Stimulated activated CD8-positive, alpha-beta memory T cell treated with anti-CD3 and anti-CD28 coated beads, Interleukin-12 subunit alpha, Interleukin-12 subunit beta, amount 100 ng/mL, for 1 hour (primary cell): ENCODE measurements around the gene PTPRE.

ENCODE experiments used
- DNase-seq: peaks from one replicate; pipeline ENCODE4 v3.0.0-alpha.2; 2020; ENCODE audit warnings: low read depth

Gene PTPRE

DNA sequence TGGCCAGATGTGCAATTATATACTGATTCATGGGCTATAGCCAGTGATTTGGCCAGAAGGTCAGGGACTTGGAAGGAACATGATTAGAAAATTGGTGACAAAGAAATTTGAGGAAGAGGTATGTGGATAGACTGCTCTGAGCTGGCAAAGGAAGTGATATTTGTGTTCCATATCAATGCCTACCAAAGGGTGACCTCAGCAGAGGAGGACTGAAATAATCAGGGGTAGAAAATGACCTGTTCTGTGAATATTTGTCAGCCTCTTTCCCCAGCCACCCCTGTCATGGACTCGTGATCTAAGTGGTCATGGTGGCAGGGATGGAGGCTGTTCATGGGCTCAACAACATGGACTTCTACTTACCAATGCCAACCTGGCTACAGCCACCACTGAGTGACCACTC lies 47.0 kb downstream of the PTPRE start:
- DNase-seq: no peak

GRCh38 chr10:127959428-127959827 lies 52.5 kb downstream of the PTPRE start:
- DNase-seq: no peak

DNA sequence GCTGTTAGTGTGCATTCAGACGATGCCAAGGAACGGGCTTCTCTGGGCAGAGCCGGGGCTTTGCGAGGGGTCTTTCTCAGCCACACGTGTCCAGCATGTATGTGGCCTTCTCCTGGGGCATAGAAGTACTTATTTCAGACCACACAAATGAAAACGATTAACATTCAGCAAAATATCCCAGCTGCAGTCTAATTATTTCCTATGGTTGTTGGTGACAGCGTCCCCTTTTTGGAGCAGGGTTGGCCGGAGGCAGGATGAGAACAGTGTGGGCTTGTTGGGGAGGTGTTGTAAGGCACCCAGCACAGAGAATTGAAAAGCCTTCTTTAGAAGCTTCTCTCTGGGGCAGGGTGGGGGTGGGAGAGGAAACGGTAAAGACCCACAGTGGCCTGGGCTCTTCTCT lies 54.2 kb downstream of the PTPRE start:
- no peak for DNase-seq

DNA sequence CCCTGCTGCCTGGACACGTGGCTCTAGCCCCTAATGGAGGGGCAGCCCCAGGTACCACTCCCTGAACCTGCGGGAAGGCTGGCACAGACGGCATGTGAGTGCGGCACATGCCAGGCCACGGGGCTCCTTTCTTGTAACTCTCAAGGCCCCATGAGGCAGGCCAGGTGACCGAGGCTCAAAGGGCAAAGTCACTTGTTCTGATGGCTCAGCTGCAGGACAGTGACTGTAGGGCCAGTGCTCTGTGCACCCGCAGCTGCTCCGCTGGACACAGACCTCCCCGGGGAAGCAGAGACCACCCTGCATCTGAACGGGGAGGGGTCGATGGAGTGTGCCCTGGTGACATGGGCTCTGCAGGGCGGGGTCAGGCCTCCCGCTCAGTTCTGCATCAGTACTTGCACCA lies 55.3 kb downstream of the PTPRE start:
- DNase-seq: no peak

DNA sequence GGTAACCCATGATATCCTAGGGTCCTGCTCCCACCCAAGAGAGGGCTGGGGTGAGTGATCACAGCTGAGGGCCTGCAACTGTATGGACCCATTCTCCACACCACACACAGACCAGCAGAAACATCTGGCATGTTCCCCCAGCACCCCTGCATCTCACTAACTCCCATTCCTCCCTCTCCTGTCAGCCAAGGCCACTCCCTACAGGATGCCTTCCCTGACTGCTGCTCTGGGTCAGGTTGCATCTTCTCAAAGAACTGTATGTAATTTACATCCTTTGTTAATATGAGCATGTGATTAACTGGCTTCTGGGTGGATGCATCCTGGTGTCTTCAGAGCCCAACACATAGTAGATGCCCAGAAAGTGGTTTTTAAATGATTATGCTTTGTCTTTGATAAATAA lies 56.2 kb downstream of the PTPRE start:
- DNase-seq: no peak

DNA sequence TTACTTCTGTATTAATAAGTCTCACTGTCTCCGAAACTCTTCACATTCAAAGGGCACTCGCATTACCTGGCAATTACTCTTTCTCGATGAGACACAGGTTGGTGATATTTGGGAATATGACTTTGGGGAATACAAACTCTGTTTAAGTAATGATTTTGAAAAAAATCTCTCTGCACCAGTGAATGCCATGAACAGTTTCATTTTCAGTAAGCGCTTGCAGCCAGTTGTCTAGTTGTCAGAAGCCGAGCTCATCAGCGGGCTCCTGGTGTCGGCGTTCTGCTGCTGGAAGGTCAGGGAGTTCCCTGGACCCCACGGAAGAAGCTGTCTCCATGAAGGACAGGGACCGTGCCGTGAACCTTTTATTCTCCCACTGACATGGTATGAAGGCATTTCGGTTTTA lies 57.7 kb downstream of the PTPRE start:
- no peak for DNase-seq

GRCh38 chr10:127966875-127967274 lies 60.0 kb downstream of the PTPRE start:
- DNase-seq: no peak

- no peak for DNase-seq
Observed at GRCh38 chr10:127968027-127968441, 61.1 kb downstream of the PTPRE start.

DNA sequence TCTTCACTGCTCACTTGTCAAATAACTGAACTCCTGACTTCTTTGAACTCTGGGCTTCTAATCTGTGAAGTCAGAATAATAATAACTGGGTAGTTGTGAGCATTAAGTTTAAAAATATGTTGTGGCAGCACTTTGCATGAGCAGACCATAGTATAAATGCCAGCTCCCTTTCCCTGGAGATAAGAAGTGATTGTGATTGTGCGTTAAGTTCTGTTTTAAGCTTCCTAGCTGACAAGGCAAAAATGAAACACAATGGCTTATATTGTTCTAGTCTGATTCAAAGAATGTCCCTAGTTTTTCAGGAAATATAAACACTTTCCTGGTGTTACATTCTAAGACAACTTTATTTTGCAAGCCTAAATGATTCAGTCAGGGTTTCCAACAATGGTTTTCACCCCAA lies 61.8 kb downstream of the PTPRE start:
- no peak for DNase-seq

GRCh38 chr10:127971101-127971946 lies 64.4 kb downstream of the PTPRE start:
- no peak for DNase-seq

GRCh38 chr10:127971963-127972615 lies 65.2 kb downstream of the PTPRE start:
- no peak for DNase-seq

- DNase-seq: no peak
Observed at GRCh38 chr10:127972751-127973357, 66.0 kb downstream of the PTPRE start.

GRCh38 chr10:127973791-127974311 lies 66.9 kb downstream of the PTPRE start:
- no peak for DNase-seq

GRCh38 chr10:127974911-127975310 lies 68.0 kb downstream of the PTPRE start:
- no peak for DNase-seq

GRCh38 chr10:127976286-127976685 lies 69.4 kb downstream of the PTPRE start:
- no peak for DNase-seq

DNA sequence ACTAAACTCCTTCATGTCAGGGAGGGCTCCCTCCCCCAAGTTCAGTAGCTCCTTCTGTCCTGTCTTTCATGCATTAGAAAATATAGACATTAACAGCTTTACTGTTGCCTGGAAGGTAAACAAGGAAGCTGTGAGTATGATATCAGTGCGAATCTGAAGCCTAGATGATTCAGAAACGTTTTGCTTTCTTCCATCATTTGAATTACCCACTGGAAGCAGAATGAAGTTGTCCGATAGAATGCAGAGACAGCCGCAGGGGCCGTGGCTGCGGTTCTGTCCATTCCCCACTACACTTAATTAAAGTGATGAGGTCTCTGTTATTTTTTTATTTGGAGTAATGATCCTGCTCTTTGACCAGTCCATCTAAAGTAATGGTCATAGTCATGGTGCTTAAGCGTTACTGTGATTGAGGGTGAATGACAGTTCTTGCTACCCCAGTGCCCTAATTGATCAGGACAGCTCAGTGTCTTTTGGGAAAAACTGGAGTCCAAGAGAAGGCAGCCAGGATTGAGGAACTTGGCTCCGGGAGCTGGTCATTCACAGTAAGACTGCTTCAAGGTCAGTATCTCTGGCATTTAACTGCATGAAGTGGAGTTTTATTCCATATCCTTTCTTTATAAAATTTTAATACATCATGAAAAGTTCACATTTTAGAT lies 69.9 kb downstream of the PTPRE start:
- DNase-seq: no peak

DNA sequence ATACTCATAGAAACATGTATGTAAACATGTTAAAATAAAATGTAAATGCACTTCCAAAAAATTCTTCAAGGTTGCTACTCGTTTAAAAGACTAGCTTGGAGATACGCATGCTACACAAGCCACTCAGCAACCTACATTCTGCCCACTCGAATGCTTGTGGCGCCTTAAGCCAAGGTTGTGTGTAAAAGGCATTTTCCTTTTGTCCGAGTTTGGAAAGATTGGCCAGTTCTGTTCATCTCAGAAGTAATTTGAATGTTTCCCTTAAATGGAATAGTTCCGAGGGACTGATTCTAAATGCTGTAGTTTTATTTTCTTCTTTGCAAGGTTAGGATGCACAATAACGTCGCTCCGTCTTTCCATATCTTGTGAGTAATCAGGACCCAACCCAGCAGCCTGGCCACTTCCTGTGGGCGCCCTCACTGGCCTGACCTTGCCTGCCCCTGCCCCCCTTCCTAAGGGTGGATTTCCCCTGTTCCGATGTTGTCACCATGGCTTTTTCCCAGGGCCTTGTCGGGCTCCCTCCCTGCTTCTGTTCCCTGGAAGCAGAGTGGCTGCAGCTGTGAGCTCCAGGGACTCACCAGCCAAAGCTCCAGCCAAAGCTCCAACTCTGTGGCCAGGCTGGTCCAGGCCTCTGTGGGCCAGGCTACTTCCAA lies 70.6 kb downstream of the PTPRE start:
- DNase-seq: no peak

DNA sequence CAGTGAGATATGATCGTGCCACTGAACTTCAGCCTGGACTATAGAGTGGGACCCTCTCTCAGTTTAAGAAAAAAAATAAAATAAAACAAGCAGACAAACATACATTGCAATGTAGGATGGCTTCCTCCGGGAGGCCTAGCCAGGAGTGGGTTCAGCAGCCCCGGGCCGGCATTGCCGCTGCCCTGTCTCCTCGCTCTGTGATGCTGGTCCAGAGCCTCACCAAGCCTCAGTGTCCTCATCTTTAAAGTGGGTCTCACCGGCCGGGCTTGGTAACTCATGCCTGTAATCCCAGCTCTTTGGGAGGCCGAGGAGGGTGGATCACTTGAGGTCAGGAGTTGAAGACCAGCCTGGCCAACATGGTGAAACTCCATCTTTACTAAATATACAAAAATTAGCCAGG lies 71.6 kb downstream of the PTPRE start:
- DNase-seq: no peak

GRCh38 chr10:127979045-127979444 lies 72.1 kb downstream of the PTPRE start:
- DNase-seq: no peak

DNA sequence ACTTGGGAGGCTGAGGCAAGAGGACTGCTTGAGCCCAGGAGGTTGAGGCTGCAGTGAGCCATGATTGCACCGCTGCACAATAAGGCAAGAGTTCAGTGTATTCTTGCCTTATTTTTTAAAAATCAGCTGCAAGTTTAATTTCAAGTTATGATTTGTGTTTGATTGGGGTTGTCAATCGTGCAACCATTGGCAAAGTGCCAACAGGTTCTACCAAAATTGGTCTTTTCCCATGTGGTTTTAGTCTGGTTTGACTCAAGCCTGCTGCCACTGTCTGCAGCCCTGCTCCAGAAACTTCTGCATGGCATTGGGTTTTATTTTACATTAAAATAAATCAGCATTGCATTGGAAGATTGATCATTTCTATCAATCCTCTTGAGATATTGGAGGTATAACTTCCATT lies 72.7 kb downstream of the PTPRE start:
- DNase-seq: no peak

DNA sequence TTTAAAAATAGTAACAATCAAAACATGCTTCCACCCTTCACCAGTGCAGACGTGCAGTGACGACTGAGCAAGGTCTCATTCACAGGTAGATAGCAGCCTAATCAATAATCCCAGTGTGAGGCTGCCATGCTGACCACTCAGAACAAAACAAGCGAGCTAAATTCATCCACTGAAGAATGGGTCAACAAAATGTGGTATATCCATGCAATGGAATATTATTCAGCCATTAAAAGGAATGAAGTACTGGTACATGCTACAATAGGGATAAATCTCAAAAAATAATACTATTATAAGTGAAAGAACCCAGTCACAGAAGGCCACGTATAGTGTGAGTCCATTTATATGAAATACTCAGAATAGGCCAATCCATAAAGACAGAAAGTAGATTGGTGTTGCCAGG lies 74.0 kb downstream of the PTPRE start:
- DNase-seq: no peak

GRCh38 chr10:127982601-127983000 lies 75.7 kb downstream of the PTPRE start:
- DNase-seq: no peak
